Measurements from ENCODE around the gene NPTN.
A peak's percentile ranks its signal among the peaks of the same experiment; 100 is the strongest.
"Not testable (repeated sequence)": the region's sequence is repeated elsewhere in the genome, so short reads cannot be mapped to it uniquely, and the experiment has no call there.

The NPTN gene

GRCh38 chr15:73633111-73633990 lies at the start of gene NPTN:
TSS of gene NPTN (minus strand) at chr15:73633389. CDS start at chr15:73633215, 174 bp downstream.
- peak; percentile 96 for DNase-seq

GRCh38 chr15:73682600-73683090 lies 49.5 kb upstream of the NPTN start:
- DNase-seq = no peak

- DNase-seq = no peak
These were observed 48.8 kb upstream of the NPTN start for GRCh38 chr15:73681856-73682599.

GRCh38 chr15:73681063-73681462 lies 47.9 kb upstream of the NPTN start:
- no peak for DNase-seq

- no peak for DNase-seq
These were observed 47.4 kb upstream of the NPTN start for GRCh38 chr15:73680549-73680948.

GRCh38 chr15:73679964-73680363 lies 46.8 kb upstream of the NPTN start:
- no peak for DNase-seq

- DNase-seq = no peak
These were observed 46.0 kb upstream of the NPTN start for GRCh38 chr15:73679180-73679579.

- no peak for DNase-seq
These were observed 45.3 kb upstream of the NPTN start for GRCh38 chr15:73678498-73678897.

GRCh38 chr15:73677733-73678132 lies 44.5 kb upstream of the NPTN start:
- DNase-seq = no peak

- no peak for DNase-seq
These were observed 44.0 kb upstream of the NPTN start for GRCh38 chr15:73677146-73677607.

GRCh38 chr15:73674587-73674986 lies 41.4 kb upstream of the NPTN start:
- DNase-seq = no peak

GRCh38 chr15:73660455-73660854 lies 27.3 kb upstream of the NPTN start:
- no peak for DNase-seq

- no peak for DNase-seq
These were observed 25.5 kb upstream of the NPTN start for GRCh38 chr15:73658645-73659044.

- DNase-seq = no peak
These were observed 22.5 kb upstream of the NPTN start for GRCh38 chr15:73655724-73656123.

GRCh38 chr15:73654659-73655058 lies 21.5 kb upstream of the NPTN start:
- no peak for DNase-seq

- DNase-seq = no peak
These were observed 17.4 kb upstream of the NPTN start for GRCh38 chr15:73650416-73651126.

GRCh38 chr15:73648014-73648295 lies 14.8 kb upstream of the NPTN start:
- no peak for DNase-seq

GRCh38 chr15:73647259-73648013 lies 14.2 kb upstream of the NPTN start:
- no peak for DNase-seq

- not testable (repeated sequence) for DNase-seq
These were observed 6.3 kb upstream of the NPTN start for GRCh38 chr15:73639464-73639863.

GRCh38 chr15:73637527-73637926 lies 4.3 kb upstream of the NPTN start:
- no peak for DNase-seq

GRCh38 chr15:73633991-73634495 lies 854 bp upstream of the NPTN start:
- DNase-seq = no peak

- no peak for DNase-seq
These were observed 525 bp downstream of the NPTN start for GRCh38 chr15:73632670-73633058.
